GM12878 (cell line): ENCODE data around the gene AKAP8. TPM values are rescaled to one million over a fixed set of nuclear protein-coding genes. Genes with fewer than 3 reads are reported as not detected.

Source experiments
- ATAC-seq: fragments of 200-7000 bp; cut with Tn5 transposase; 3 replicates; pipeline ENCODE4 v1.9.1; 2020; ENCODE audit warnings: mild to moderate bottlenecking, moderate library complexity
- BruUV-seq: library from RNA; stranded (reverse); fragments of 400-500 nt; replicated peaks from 2 replicates; lab custom pipeline; 2021; lab: Mats Ljungman, UMichigan
- CTCF ChIA-PET: fragments of 300-600 bp; sonication (Branson Sonifier 250); formaldehyde crosslinking; extraction: SDS; loops from one replicate; lab custom pipeline; 2021; ENCODE audit warnings: inconsistent platforms; lab: Yijun Ruan, JAX
- POLR2A ChIA-PET: fragments of 350-600 bp; formaldehyde crosslinking; extraction: SDS; loops from one replicate; lab custom pipeline; 2021; ENCODE audit warnings: inconsistent platforms; lab: Charles Lee
- RAD21 ChIA-PET: fragments of 300-600 bp; sonication (Branson Sonifier 250); formaldehyde crosslinking; loops from one replicate; lab custom pipeline; 2023; ENCODE audit warnings: antibody characterized with exemption; ENCODE audit not compliant: unreplicated experiment; lab: Charles Lee
- SMC1A ChIA-PET: fragments of 300-600 bp; sonication (Branson Sonifier 250); formaldehyde crosslinking; loops from one replicate; lab custom pipeline; 2023; ENCODE audit not compliant: unreplicated experiment, uncharacterized antibody; lab: Charles Lee
- DNase-seq: peaks from one replicate; pipeline ENCODE4 v3.0.0-alpha.2; 2011; ENCODE audit warnings: low read depth, low spot score
- FAIRE-seq: peaks from 3 replicates; lab custom pipeline; 2011; peaks lifted over from hg19 to GRCh38; lab: Jason Lieb, UNC
- H2AFZ ChIP-seq: 2 replicates; pipeline ENCODE4 v1.6.0; 2011; ENCODE audit warnings: low read depth, low read length, control low read depth; ENCODE audit not compliant: control insufficient read depth
- H3K27ac ChIP-seq: 2 replicates; pipeline ENCODE4 v1.5.1; 2011; ENCODE audit warnings: control low read depth; ENCODE audit not compliant: control insufficient read depth, insufficient read depth
- H3K27me3 ChIP-seq, 2 experiments: replicated peaks in 1 of 2; 2 replicates each; pipeline versions ENCODE4 v1.6.0 to v1.6.1; 2011; ENCODE audit warnings: low read length in 1 of 2; ENCODE audit not compliant: control insufficient read depth in 2 of 2, insufficient read depth in 2 of 2
- H3K36me3 ChIP-seq, 2 experiments: 2 replicates each; pipeline ENCODE4 v1.5.1; 2011; ENCODE audit warnings: low read length in 1 of 2; ENCODE audit not compliant: control insufficient read depth in 2 of 2, insufficient read depth in 2 of 2
- H3K4me1 ChIP-seq: 2 replicates; pipeline ENCODE4 v1.6.1; 2011; ENCODE audit warnings: mild to moderate bottlenecking, low read length, moderate library complexity, mixed read lengths; ENCODE audit not compliant: control insufficient read depth, insufficient read depth
- H3K4me2 ChIP-seq: 2 replicates; pipeline ENCODE4 v1.6.0; 2011; ENCODE audit warnings: control low read depth; ENCODE audit not compliant: control insufficient read depth, insufficient read depth
- H3K4me3 ChIP-seq: fragments of 200-600 bp; sonication (generic); 2 replicates; pipeline ENCODE4 v1.5.1; 2016
- H3K79me2 ChIP-seq: 2 replicates; pipeline ENCODE4 v1.6.0; 2011; ENCODE audit warnings: low read length; ENCODE audit not compliant: control insufficient read depth, insufficient read depth
- H3K9ac ChIP-seq: 2 replicates; pipeline ENCODE4 v1.8.0; 2011; ENCODE audit warnings: low read length, control low read depth, mixed read lengths; ENCODE audit not compliant: control insufficient read depth, insufficient read depth
- H3K9me3 ChIP-seq: replicated peaks from 3 replicates; pipeline ENCODE4 v1.5.1; 2011; ENCODE audit warnings: mild to moderate bottlenecking, low read length; ENCODE audit not compliant: control insufficient read depth, insufficient read depth
- H4K20me1 ChIP-seq: 2 replicates; pipeline ENCODE4 v1.6.0; 2011; ENCODE audit not compliant: control insufficient read depth, insufficient read depth
- ATF3 ChIP-seq: IDR thresholded peaks from 2 replicates; pipeline ENCODE4 v1.6.1; 2011; ENCODE audit warnings: low read depth, mild to moderate bottlenecking, low read length, moderate library complexity, borderline replicate concordance; ENCODE audit errors: extremely low read depth
- ATF7 ChIP-seq: fragments of 450-650 bp; IDR thresholded peaks from 2 replicates; pipeline ENCODE4 v1.6.1; 2016; ENCODE audit warnings: low read depth, mild to moderate bottlenecking
- CBFB ChIP-seq: IDR thresholded peaks from 2 replicates; pipeline ENCODE4 v1.6.1; 2016; ENCODE audit warnings: antibody characterized with exemption, low read depth
- ELK1 ChIP-seq: IDR thresholded peaks from 2 replicates; pipeline ENCODE4 v1.6.1; 2012; ENCODE audit warnings: low read depth, low read length, improper control_type of control experiment
- FOS ChIP-seq: IDR thresholded peaks from 3 replicates; pipeline ENCODE4 v1.6.1; 2011; ENCODE audit warnings: borderline replicate concordance; ENCODE audit not compliant: insufficient read length; ENCODE audit errors: extremely low read depth
- HDGF ChIP-seq: fragments of 450-650 bp; IDR thresholded peaks from 2 replicates; pipeline ENCODE4 v1.6.1; 2016; ENCODE audit warnings: antibody characterized with exemption
- IRF5 ChIP-seq: fragments of 450-650 bp; IDR thresholded peaks from 2 replicates; pipeline ENCODE4 v1.6.1; 2017; ENCODE audit warnings: borderline replicate concordance
- MTA3 ChIP-seq: IDR thresholded peaks from 2 replicates; pipeline ENCODE4 v1.6.1; 2012; ENCODE audit warnings: low read length, inconsistent platforms, borderline replicate concordance
- MXI1 ChIP-seq: fragments of 150-350 bp; IDR thresholded peaks from 2 replicates; pipeline ENCODE4 v1.6.1; 2011; ENCODE audit warnings: low read depth, mild to moderate bottlenecking, inconsistent platforms, low read length, improper control_type of control experiment
- MYC ChIP-seq: IDR thresholded peaks from 2 replicates; pipeline ENCODE4 v1.6.1; 2011; ENCODE audit warnings: mild to moderate bottlenecking, low read length, moderate library complexity, inconsistent platforms; ENCODE audit not compliant: insufficient read depth, insufficient replicate concordance, insufficient read length, severe bottlenecking
- NFXL1 ChIP-seq: fragments of 450-650 bp; IDR thresholded peaks from 2 replicates; pipeline ENCODE4 v1.6.1; 2017; ENCODE audit warnings: antibody characterized with exemption, mild to moderate bottlenecking, borderline replicate concordance
- PAX8 ChIP-seq: fragments of 450-650 bp; IDR thresholded peaks from 2 replicates; pipeline ENCODE4 v1.6.1; 2017; ENCODE audit warnings: mild to moderate bottlenecking, moderate library complexity
- RCOR1 ChIP-seq: conservative IDR thresholded peaks from 2 replicates; pipeline ENCODE4 v1.6.1; 2012; ENCODE audit warnings: low read depth, low read length, improper control_type of control experiment
- RFX5 ChIP-seq: IDR thresholded peaks from 2 replicates; pipeline ENCODE4 v1.6.1; 2011; ENCODE audit warnings: low read depth, low read length, improper control_type of control experiment
- SMC3 ChIP-seq: IDR thresholded peaks from 2 replicates; pipeline ENCODE4 v1.6.1; 2011; ENCODE audit warnings: low read length, improper control_type of control experiment, borderline replicate concordance
- USF1 ChIP-seq: IDR thresholded peaks from 2 replicates; pipeline ENCODE4 v1.6.1; 2011; ENCODE audit warnings: borderline replicate concordance, low read depth, mild to moderate bottlenecking, moderate library complexity, mixed read lengths, low read length; ENCODE audit not compliant: insufficient read depth; ENCODE audit errors: extremely low read length
- ZBTB33 ChIP-seq: fragments of 450-650 bp; IDR thresholded peaks from 2 replicates; pipeline ENCODE4 v1.6.1; 2017; ENCODE audit warnings: mild to moderate bottlenecking
- WGBS: methylation state at CpG from one replicate; pipeline ENCODE4 v1.1.6; 2016; ENCODE audit warnings: low lambda C conversion rate; ENCODE audit not compliant: insufficient replicate concordance, insufficient coverage; ENCODE audit errors: missing lambda C conversion rate; 5-methylcytosine and 5-hydroxymethylcytosine counted together
- in situ Hi-C: fragments of 300-500 bp; cut with MboI; formaldehyde crosslinking; loops from 9 replicates; pipeline ENCODE4 v1.14.3; 2018; ENCODE audit warnings: mixed read lengths
- intact Hi-C: fragments of 100-400 bp; cut with micrococcal nuclease; formaldehyde crosslinking; loops from one replicate; pipeline ENCODE4 v1.14.2; 2022; ENCODE audit not compliant: unreplicated experiment
- polyA plus RNA-seq, 11 experiments: library from polyadenylated mRNA; depleted of rRNA in 4 of 11; unstranded in 6 of 11; stranded (reverse) in 5 of 11; fragments of >200 nt; fragmentation: Nextera tagmentation in 4 of 11; fragmentation: Illumina TruSeq in 1 of 11; extraction: Ambion mirVana in 4 of 11; extraction: Trizol in 1 of 11; gene quantifications; 1 replicate in 1 of 11; 2 replicates in 10 of 11; pipeline versions ENCODE4 v1.2.1 to v1.2.3, GENCODE V29; 2011 to 2016; ENCODE audit warnings: inconsistent platforms in 2 of 11, missing spikeins in 2 of 11, low read depth in 1 of 11
- total RNA-seq, 4 experiments: library from RNA; depleted of rRNA in 3 of 4; stranded (reverse); fragments of >200 nt in 3 of 4; fragmentation: Illumina TruSeq in 1 of 4; extraction: Trizol in 1 of 4; gene quantifications; 2 replicates each; pipeline versions ENCODE4 v1.2.1 to v1.2.3, GENCODE V29; 2013 to 2021

AKAP8 gene
- total and polyA plus RNA-seq, 10 of the 15 experiments (the other 5 are each of a cell fraction or from before 2014, with no cell fraction given) = 5.3 to 57.7 (median 20.6) TPM

- H3K27ac ChIP-seq = peak overlapping the region; percentile 65
- whole genome bisulfite sequencing = under 1% methylated on average over 41 of the region's 56 CpGs
- FAIRE-seq (no peak), DNase-seq (no peak), ATAC-seq (peak; percentile 48)
- intact Hi-C loops (loop anchor here (2.0 to 5.0 kb wide), 4 partner anchors 49 to 177 kb away; partner anchors contain the start of gene RASAL3), in situ Hi-C loops (no loop called here)
- H3K27me3 ChIP-seq = no peaks in the 10 kb centered on the region
- peaks cover 44% of the 10 kb centered on the region for H3K79me2 ChIP-seq
- POLR2A ChIA-PET = interaction anchor here (0.5 to 4.1 kb wide), 10 partner anchors 25 to 256 kb away, joined by 3 to 45 read pairs (median 3); partner anchors contain the start of genes AKAP8L and BRD4
- peak overlapping the region; percentile 83 for H3K4me3 ChIP-seq
- SMC1A ChIA-PET = interaction anchor here (0.7 to 4.1 kb wide), 8 partner anchors 11 to 175 kb away, joined by 3 to 34 read pairs (median 4); partner anchors contain the start of gene AKAP8L
- peak overlapping the region; percentile 57 for H3K9ac ChIP-seq
- RAD21 ChIA-PET = interaction anchor here (0.6 to 3.9 kb wide), 12 partner anchors 37 to 175 kb away, joined by 3 to 43 read pairs (median 4); partner anchors contain the start of genes AKAP8L and BRD4
- H2AFZ ChIP-seq = peak overlapping the region; percentile 75
- H3K36me3 ChIP-seq = peaks cover 0 to 4% of the 10 kb centered on the region in 2 experiments; a peak in 3 of 4 replicates
- 0 out of 2 replicates have a peak, but pooled peaks cover 3% of the 10 kb centered on the region for H4K20me1 ChIP-seq
- H3K4me1 ChIP-seq = peaks cover 21% of the 10 kb centered on the region
- no TSS peak for BruUV-seq
- peak overlapping the region; percentile 81 for H3K4me2 ChIP-seq
- CTCF ChIA-PET = interaction anchor here (0.6 to 4.2 kb wide), 9 partner anchors 28 to 208 kb away, joined by 3 to 28 read pairs (median 4); partner anchors contain the start of gene AKAP8L
- H3K9me3 ChIP-seq = no peaks in the 10 kb centered on the region
- no peak for TF ChIP-seq RFX5
- TF ChIP-seq HDGF = peak; percentile 86
- no peak for TF ChIP-seq MTA3
- no peak for TF ChIP-seq ATF7
- TF ChIP-seq FOS = no peak
- no peak for TF ChIP-seq ZBTB33
- TF ChIP-seq USF1 = peak; percentile 37
- TF ChIP-seq MYC = no peak
- TF ChIP-seq MXI1 = no peak; the same call in 1 of the 2 replicates
- no peak for TF ChIP-seq NFXL1
- no peak for TF ChIP-seq RCOR1
- TF ChIP-seq PAX8 = no peak
- TF ChIP-seq IRF5 = no peak
- no peak for TF ChIP-seq SMC3
- no peak for TF ChIP-seq ELK1
- TF ChIP-seq ATF3 = no peak
- no peak; the same call in 1 of the 2 replicates for TF ChIP-seq CBFB
Measured at GRCh38 chr19:15379999-15380647, 536 bp upstream of the AKAP8 start.
